Colon (tissue), 2 donors: Measurements from ENCODE around the gene PRKACA.

ENCODE experiments used
- FAIRE-seq: peaks from 2 replicates; lab custom pipeline; 2012; peaks lifted over from hg19 to GRCh38; lab: Jason Lieb, UNC
- donor health status: control.
- donor health status: control.

Gene PRKACA

GRCh38 chr19:14116525-14116917 lies 1.0 kb downstream of the PRKACA start:
- FAIRE-seq, result no peak

GRCh38 chr19:14115756-14116155 lies 1.8 kb downstream of the PRKACA start:
- no peak for FAIRE-seq

GRCh38 chr19:14114854-14115253 lies 2.7 kb downstream of the PRKACA start:
- FAIRE-seq, result no peak

- no peak for FAIRE-seq
Measured at GRCh38 chr19:14114439-14114838, 3.1 kb downstream of the PRKACA start.

GRCh38 chr19:14113762-14114414 lies 3.7 kb downstream of the PRKACA start:
- FAIRE-seq, result no peak

- FAIRE-seq, result no peak
Measured at GRCh38 chr19:14112809-14113385, 4.7 kb downstream of the PRKACA start.

- no peak for FAIRE-seq
Measured at GRCh38 chr19:14112051-14112808, 5.3 kb downstream of the PRKACA start.

- FAIRE-seq, result no peak
Measured at GRCh38 chr19:14111486-14111885, 6.1 kb downstream of the PRKACA start.

GRCh38 chr19:14110650-14111049 lies 6.9 kb downstream of the PRKACA start:
- no peak for FAIRE-seq

- no peak for FAIRE-seq
Measured at GRCh38 chr19:14107581-14108461, 9.7 kb downstream of the PRKACA start.

- no peak for FAIRE-seq
Measured at GRCh38 chr19:14106840-14107239, 10.7 kb downstream of the PRKACA start.

- no peak for FAIRE-seq
Measured at GRCh38 chr19:14105680-14106079, 11.9 kb downstream of the PRKACA start.

GRCh38 chr19:14103310-14103709 lies 14.3 kb downstream of the PRKACA start:
- no peak for FAIRE-seq

GRCh38 chr19:14102756-14103155 lies 14.8 kb downstream of the PRKACA start:
- FAIRE-seq, result no peak

GRCh38 chr19:14102102-14102696 lies 15.4 kb downstream of the PRKACA start:
- no peak for FAIRE-seq

GRCh38 chr19:14101003-14101545 lies 16.5 kb downstream of the PRKACA start:
- FAIRE-seq, result no peak

GRCh38 chr19:14097532-14098151 lies 19.9 kb downstream of the PRKACA start:
- no peak for FAIRE-seq

- FAIRE-seq, result no peak
Measured at GRCh38 chr19:14096272-14096992, 21.1 kb downstream of the PRKACA start.

GRCh38 chr19:14094854-14095253 lies 22.7 kb downstream of the PRKACA start:
- FAIRE-seq, result no peak

GRCh38 chr19:14093117-14093823 lies 24.3 kb downstream of the PRKACA start:
- FAIRE-seq, result no peak
